Esophagus squamous epithelium (tissue), 5 donors: ENCODE results near the gene NCAM1. TPM values are rescaled to one million over a fixed set of nuclear protein-coding genes. Genes with fewer than 3 reads are reported as not detected.

Source experiments
- DNase-seq: peaks from one replicate; lab custom pipeline; 2025; lab: John Stamatoyannopoulos, UW
- H3K27ac ChIP-seq, 4 donors: fragments of 200-600 bp; sonication (generic); one replicate each; pipeline ENCODE4 v1.5.1; 2016 to 2019; ENCODE audit warnings: mild to moderate bottlenecking in 1 of 4
- H3K27me3 ChIP-seq, 4 donors: fragments of 200-600 bp; sonication (generic); 1 replicate in 3 of 4; 2 replicates in 1 of 4; pipeline versions ENCODE4 v1.5.1 to v1.6.0; 2017 to 2021; ENCODE audit warnings: antibody characterized with exemption in 1 of 4
- H3K36me3 ChIP-seq, 3 donors: fragments of 200-600 bp; sonication (generic); one replicate each; pipeline ENCODE4 v1.5.1; 2016 to 2019
- H3K4me1 ChIP-seq, 3 donors: fragments of 200-600 bp; sonication (generic); one replicate each; pipeline ENCODE4 v1.5.1; 2017 to 2019
- H3K4me3 ChIP-seq, 4 donors: fragments of 200-600 bp; sonication (generic); 1 replicate in 3 of 4; 2 replicates in 1 of 4; pipeline ENCODE4 v1.5.1; 2016 to 2019; ENCODE audit warnings: mild to moderate bottlenecking in 2 of 4, moderate library complexity in 1 of 4
- H3K9me3 ChIP-seq, 3 donors: fragments of 200-600 bp; sonication (generic); one replicate each; pipeline ENCODE4 v1.5.1; 2016 to 2019
- CTCF ChIP-seq, 6 experiments: fragments of 450-650 bp in 4 of 6; fragments of 200-600 bp in 2 of 6; sonication (generic) in 2 of 6; IDR thresholded peaks; one replicate each; pipeline ENCODE4 v1.5.1; 2016 to 2019; ENCODE audit warnings: antibody characterized with exemption in 6 of 6, mild to moderate bottlenecking in 4 of 6, moderate library complexity in 4 of 6
- POLR2A ChIP-seq, 4 donors: fragments of 450-650 bp; IDR thresholded peaks; one replicate each; pipeline ENCODE4 v1.6.1; 2017; ENCODE audit warnings: antibody characterized with exemption in 4 of 4, mild to moderate bottlenecking in 4 of 4, moderate library complexity in 3 of 4
- WGBS, 2 donors: methylation state at CpG; one replicate each; pipeline ENCODE4 v1.1.5; 2018; 5-methylcytosine and 5-hydroxymethylcytosine counted together
- intact Hi-C: fragments of 100-400 bp; cut with DNase I; formaldehyde crosslinking; loops from one replicate; pipeline ENCODE4 v1.15.0; 2022
- total RNA-seq, 4 donors: library from RNA; depleted of rRNA; stranded (reverse); fragments of >200 nt; gene quantifications; one replicate each; pipeline ENCODE4 v1.1.0, GENCODE V29; 2016
- donor health status: DM: yes; HTN: yes; CAD: no.

NCAM1 gene
- total RNA-seq, 4 donors from 2014 or later, result 1.6 to 16.4 (median 2.6) TPM

- Histone ChIP-seq H3K36me3 (no peaks in the 10 kb centered on the region), H3K27ac (no peak overlapping the region), H3K4me1 (no peaks in the 10 kb centered on the region), H3K4me3 (no peak overlapping the region), H3K27me3 (peaks cover 0 to 14% (median 0%) of the 10 kb centered on the region in 4 donors), H3K9me3 (no peaks in the 10 kb centered on the region)
- TF ChIP-seq CTCF (IDR thresholded peaks at IDR 0.05), result no peak
- TF ChIP-seq POLR2A (IDR thresholded peaks at IDR 0.05), result no peak
- 72 to 74% methylated on average over 2 of the region's 2 CpGs for WGBS, 2 donors
- intact Hi-C loops, result no loop called here
- no peak for DNase-seq
These were observed 14.3 kb downstream of the NCAM1 start for GRCh38 chr11:112975493-112975892.

DNA sequence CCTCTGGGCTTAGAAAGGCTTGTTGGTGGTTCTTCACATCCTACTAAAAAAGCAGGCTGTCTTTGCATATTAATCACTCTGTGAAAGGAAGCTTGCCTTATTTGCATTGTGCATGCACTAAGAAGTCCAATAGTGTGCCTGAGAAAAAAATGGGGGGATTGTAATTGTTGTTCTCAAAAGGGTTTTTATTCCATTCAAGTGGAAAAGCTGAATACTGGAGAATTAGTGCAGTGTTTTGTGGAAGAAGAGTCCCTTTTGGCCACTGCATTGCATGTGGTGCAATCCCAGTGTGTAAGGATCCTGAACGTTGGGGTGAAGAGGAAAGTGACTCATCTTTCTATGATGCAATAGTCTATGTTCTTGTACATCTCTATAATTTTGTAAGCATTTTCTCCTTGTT, 16.5 kb downstream of the NCAM1 start:
- peak overlapping the region in 1 of 4 donors; percentile 6 for H3K27ac ChIP-seq
- intact Hi-C loops, result no loop called here
- TF ChIP-seq POLR2A (IDR thresholded peaks at IDR 0.05), result no peak
- TF ChIP-seq CTCF (IDR thresholded peaks at IDR 0.05), result no peak

GRCh38 chr11:112983887-112984286, 22.7 kb downstream of the NCAM1 start:
- TF ChIP-seq POLR2A (IDR thresholded peaks at IDR 0.05) (no peak), CTCF (IDR thresholded peaks at IDR 0.05) (no peak)
- 11 to 35% methylated on average over 1 of the region's 1 CpG for WGBS, 2 donors
- DNase-seq, result no peak
- no peak overlapping the region for H3K4me3 ChIP-seq
- no peaks in the 10 kb centered on the region for H3K4me1 ChIP-seq
- H3K36me3 ChIP-seq, result no peaks in the 10 kb centered on the region
- intact Hi-C loops, result no loop called here
- H3K27ac ChIP-seq, result no peak overlapping the region
- peaks cover 0 to 5% (median 5%) of the 10 kb centered on the region in 3 donors for H3K9me3 ChIP-seq
- H3K27me3 ChIP-seq, result no peaks in the 10 kb centered on the region

More for the DNA sequence above, 16.5 kb downstream of the NCAM1 start:
- H3K27me3 ChIP-seq, result no peaks in the 10 kb centered on the region
- no peak overlapping the region for H3K4me3 ChIP-seq
- 8 to 10% methylated on average over 1 of the region's 1 CpG for WGBS, 2 donors
- no peaks in the 10 kb centered on the region for H3K36me3 ChIP-seq
- H3K9me3 ChIP-seq, result no peaks in the 10 kb centered on the region
- H3K4me1 ChIP-seq, result no peaks in the 10 kb centered on the region
- DNase-seq, result no peak

DNA sequence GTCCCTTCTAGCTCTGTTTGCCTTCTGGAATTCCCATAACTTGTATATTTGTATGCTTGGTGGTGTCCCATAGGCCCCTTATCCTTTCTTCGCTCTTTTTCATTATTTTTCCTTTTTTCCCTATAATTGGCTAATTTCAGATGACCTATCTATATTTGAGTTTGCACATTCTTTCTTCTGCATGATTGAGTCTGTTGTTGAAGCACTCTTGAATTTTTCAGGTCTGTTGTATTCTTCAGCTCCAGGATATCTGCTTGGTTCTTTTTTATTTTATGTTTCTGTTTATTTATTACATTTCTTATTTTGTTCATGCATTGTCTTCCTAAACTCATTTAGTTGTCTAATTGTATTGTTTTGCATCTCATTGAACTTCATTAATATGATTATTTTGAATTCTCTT, 28.0 kb downstream of the NCAM1 start:
- 89 to 92% methylated on average over 1 of the region's 1 CpG for WGBS, 2 donors
- intact Hi-C loops, result no loop called here
- TF ChIP-seq POLR2A (IDR thresholded peaks at IDR 0.05) (no peak), CTCF (IDR thresholded peaks at IDR 0.05) (no peak)

GRCh38 chr11:112993808-112994207, 32.6 kb downstream of the NCAM1 start:
- no peak overlapping the region for H3K27ac ChIP-seq
- H3K4me3 ChIP-seq, result no peak overlapping the region
- intact Hi-C loops, result no loop called here
- no peaks in the 10 kb centered on the region for H3K4me1 ChIP-seq
- TF ChIP-seq POLR2A (IDR thresholded peaks at IDR 0.05) (no peak), CTCF (IDR thresholded peaks at IDR 0.05) (no peak)
- H3K9me3 ChIP-seq, result no peaks in the 10 kb centered on the region
- H3K36me3 ChIP-seq, result no peaks in the 10 kb centered on the region
- no peak for DNase-seq
- no peaks in the 10 kb centered on the region for H3K27me3 ChIP-seq

More for the DNA sequence above, 28.0 kb downstream of the NCAM1 start:
- Histone ChIP-seq H3K36me3 (no peaks in the 10 kb centered on the region), H3K27ac (no peak overlapping the region), H3K4me3 (no peak overlapping the region), H3K27me3 (no peaks in the 10 kb centered on the region), H3K4me1 (no peaks in the 10 kb centered on the region), H3K9me3 (peaks cover 0 to 5% (median 5%) of the 10 kb centered on the region in 3 donors)
- DNase-seq, result no peak
